HFFc6 (cell line): ENCODE results near the gene LMO1. TPM values are rescaled to one million over a fixed set of nuclear protein-coding genes. Genes with fewer than 3 reads are reported as not detected.

Experiments
- DNase-seq: peaks from one replicate; pipeline ENCODE4 v3.0.0-alpha.2; 2018
- H3K27ac Mint-ChIP-seq: 2 replicates; pipeline ENCODE4 v1.8.0; 2020; ENCODE audit warnings: mild to moderate bottlenecking, mixed read lengths
- H3K27me3 Mint-ChIP-seq: 2 replicates; pipeline ENCODE4 v1.8.0; 2021; ENCODE audit warnings: mild to moderate bottlenecking, moderate library complexity, mixed read lengths; ENCODE audit not compliant: insufficient read depth
- H3K36me3 Mint-ChIP-seq: 2 replicates; pipeline ENCODE4 v1.8.0; 2021; ENCODE audit warnings: low read depth, mixed read lengths
- H3K4me1 Mint-ChIP-seq: 2 replicates; pipeline ENCODE4 v1.8.0; 2020; ENCODE audit warnings: low read depth, mixed read lengths
- H3K4me3 Mint-ChIP-seq: 2 replicates; pipeline ENCODE4 v1.8.0; 2020; ENCODE audit warnings: mild to moderate bottlenecking, moderate library complexity, mixed read lengths
- H3K9me3 Mint-ChIP-seq: 2 replicates; pipeline ENCODE4 v1.8.0; 2020; ENCODE audit warnings: mild to moderate bottlenecking, mixed read lengths
- total RNA-seq, 6 experiments: library from RNA; stranded (reverse); fragmentation: NEBNext Ultra II Directional; extraction: Animal tissue kit (Norgen Biotek cat#: 25700); gene quantifications; 2 replicates in 1 of 6; 3 replicates in 5 of 6; pipeline ENCODE4 v1.2.3, GENCODE V29; 2021
- TF ChIP-seq, protein P1 (sequence below): fragments of 200-600 bp; sonication (generic); IDR thresholded peaks from 2 replicates; pipeline ENCODE4 v1.5.0; 2021; ENCODE audit warnings: antibody characterized with exemption, mild to moderate bottlenecking

The LMO1 gene
- total RNA-seq, 6 experiments from 2014 or later: not detected

DNA sequence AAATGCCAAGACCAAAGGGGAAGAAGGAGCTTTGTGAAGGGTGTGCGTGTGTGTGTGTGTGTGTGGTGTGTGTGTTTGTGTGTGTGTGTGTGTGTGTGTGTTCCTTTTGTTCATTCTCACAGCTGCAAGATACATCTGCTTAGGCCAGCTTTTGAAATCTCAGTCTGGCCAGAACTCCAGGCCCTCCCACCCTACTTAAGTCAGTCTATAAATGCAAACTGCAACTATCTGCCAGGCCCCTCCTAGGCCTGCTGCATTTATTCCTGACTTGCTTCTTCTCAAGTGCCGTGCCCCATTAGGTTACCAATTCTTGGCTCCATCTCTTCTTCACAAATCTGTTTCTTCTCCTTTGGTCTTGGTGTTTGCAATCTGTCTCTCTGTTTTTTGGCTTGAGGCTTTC lies 73.2 kb downstream of the LMO1 start:
- no peak overlapping the region for H3K27ac Mint-ChIP-seq
- no peaks in the 10 kb centered on the region for H3K36me3 Mint-ChIP-seq
- H3K9me3 Mint-ChIP-seq: no peaks in the 10 kb centered on the region
- TF ChIP-seq, protein P1, sequence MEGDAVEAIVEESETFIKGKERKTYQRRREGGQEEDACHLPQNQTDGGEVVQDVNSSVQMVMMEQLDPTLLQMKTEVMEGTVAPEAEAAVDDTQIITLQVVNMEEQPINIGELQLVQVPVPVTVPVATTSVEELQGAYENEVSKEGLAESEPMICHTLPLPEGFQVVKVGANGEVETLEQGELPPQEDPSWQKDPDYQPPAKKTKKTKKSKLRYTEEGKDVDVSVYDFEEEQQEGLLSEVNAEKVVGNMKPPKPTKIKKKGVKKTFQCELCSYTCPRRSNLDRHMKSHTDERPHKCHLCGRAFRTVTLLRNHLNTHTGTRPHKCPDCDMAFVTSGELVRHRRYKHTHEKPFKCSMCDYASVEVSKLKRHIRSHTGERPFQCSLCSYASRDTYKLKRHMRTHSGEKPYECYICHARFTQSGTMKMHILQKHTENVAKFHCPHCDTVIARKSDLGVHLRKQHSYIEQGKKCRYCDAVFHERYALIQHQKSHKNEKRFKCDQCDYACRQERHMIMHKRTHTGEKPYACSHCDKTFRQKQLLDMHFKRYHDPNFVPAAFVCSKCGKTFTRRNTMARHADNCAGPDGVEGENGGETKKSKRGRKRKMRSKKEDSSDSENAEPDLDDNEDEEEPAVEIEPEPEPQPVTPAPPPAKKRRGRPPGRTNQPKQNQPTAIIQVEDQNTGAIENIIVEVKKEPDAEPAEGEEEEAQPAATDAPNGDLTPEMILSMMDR: no peak
- DNase-seq: no peak
- H3K4me1 Mint-ChIP-seq: no peaks in the 10 kb centered on the region
- no peak overlapping the region for H3K4me3 Mint-ChIP-seq
- peaks cover 15% of the 10 kb centered on the region for H3K27me3 Mint-ChIP-seq

DNA sequence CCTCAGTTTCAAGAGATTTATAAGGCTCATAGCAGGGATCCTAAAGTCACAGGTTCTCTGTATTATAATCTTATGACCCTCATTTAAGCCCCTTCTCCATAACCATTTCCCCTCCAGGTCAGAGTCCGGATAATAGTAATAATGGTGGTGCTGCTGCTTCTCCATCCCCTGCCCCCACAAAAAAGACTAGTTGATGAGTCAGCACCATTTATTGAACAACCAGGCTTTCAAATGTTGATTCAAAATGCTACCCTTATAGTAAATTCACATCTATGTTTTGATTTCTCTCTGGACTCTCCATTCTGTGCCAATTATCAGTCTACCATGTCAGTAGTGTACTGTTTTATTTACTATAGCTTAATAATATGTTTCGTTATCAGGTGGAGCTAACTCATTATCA lies 77.2 kb downstream of the LMO1 start:
- Mint-ChIP-seq H3K9me3 (no peaks in the 10 kb centered on the region), H3K36me3 (no peaks in the 10 kb centered on the region), H3K4me3 (no peak overlapping the region), H3K27me3 (no peaks in the 10 kb centered on the region; the same call in none of the 2 replicates), H3K4me1 (no peaks in the 10 kb centered on the region), H3K27ac (no peak overlapping the region)
- TF ChIP-seq, protein P1: no peak
- no peak for DNase-seq

DNA sequence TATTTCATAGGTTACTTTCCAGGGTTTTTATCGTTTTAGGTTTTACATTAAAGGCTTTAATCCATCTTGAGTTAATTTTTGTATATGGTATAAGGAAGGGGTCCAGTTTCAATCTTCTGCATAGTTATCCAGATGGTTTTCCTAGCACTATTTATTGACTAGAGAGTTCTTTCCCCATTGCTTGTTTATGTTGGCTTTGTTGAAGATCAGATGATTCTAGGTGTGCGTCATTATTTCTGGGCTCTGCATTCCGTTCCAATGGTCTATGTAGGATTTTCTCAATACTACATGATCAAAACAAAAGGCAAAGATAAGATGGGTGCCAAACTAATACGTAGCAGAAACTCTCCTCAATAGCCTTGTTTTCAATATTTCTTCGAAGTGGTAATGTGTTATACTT lies 80.6 kb downstream of the LMO1 start:
- no peak overlapping the region for H3K4me3 Mint-ChIP-seq
- no peaks in the 10 kb centered on the region for H3K9me3 Mint-ChIP-seq
- no peak for DNase-seq
- no peak overlapping the region for H3K27ac Mint-ChIP-seq
- no peaks in the 10 kb centered on the region for H3K4me1 Mint-ChIP-seq
- H3K27me3 Mint-ChIP-seq: peaks cover 9% of the 10 kb centered on the region
- TF ChIP-seq, protein P1: no peak
- H3K36me3 Mint-ChIP-seq: no peaks in the 10 kb centered on the region

DNA sequence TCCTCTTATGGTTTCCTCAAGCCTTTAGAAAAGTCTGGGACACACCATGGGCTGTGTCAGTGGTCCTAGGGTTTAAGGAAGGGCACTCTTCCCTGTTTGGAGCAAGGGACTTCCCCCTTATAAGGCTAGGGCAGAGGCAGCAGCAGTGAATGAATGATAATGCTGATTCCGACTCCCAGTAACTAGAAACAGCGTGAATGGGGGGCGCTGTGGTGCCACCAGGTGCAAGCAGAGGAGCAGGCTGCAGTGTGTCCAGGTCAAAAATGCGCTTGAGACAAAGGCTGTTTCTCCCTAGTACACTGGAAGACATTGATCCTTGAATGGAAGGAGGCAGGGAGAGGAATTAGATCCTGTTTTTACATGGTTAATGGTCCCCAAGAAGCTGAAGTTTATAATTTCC lies 83.2 kb downstream of the LMO1 start:
- Mint-ChIP-seq H3K27ac (no peak overlapping the region), H3K4me1 (no peaks in the 10 kb centered on the region), H3K4me3 (no peak overlapping the region), H3K27me3 (peaks cover 14% of the 10 kb centered on the region), H3K9me3 (no peaks in the 10 kb centered on the region), H3K36me3 (no peaks in the 10 kb centered on the region)
- no peak for DNase-seq
- TF ChIP-seq, protein P1: no peak

DNA sequence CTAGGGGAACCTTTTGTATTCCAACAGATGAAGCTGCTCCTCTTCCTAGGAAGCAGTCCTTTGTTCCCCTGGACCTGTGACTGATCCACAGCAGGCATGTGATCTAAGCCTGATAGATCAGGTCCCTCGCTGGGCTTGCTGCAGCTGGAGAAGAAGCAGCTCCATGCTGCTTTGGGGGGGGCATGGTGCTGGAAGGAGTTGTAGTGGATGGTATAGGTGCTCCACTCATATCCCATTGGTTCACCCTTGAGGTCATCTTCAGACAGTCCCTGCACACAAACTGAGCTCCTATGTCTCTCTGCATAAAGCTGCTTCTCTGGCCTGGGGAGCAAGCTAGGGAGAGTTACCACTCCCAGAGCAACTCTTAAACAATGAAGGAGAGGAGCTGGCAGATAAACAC lies 85.4 kb downstream of the LMO1 start:
- Mint-ChIP-seq H3K4me3 (no peak overlapping the region), H3K4me1 (no peaks in the 10 kb centered on the region), H3K27ac (no peak overlapping the region), H3K9me3 (no peaks in the 10 kb centered on the region), H3K27me3 (peaks cover 14% of the 10 kb centered on the region), H3K36me3 (no peaks in the 10 kb centered on the region)
- DNase-seq: no peak
- TF ChIP-seq, protein P1: no peak

DNA sequence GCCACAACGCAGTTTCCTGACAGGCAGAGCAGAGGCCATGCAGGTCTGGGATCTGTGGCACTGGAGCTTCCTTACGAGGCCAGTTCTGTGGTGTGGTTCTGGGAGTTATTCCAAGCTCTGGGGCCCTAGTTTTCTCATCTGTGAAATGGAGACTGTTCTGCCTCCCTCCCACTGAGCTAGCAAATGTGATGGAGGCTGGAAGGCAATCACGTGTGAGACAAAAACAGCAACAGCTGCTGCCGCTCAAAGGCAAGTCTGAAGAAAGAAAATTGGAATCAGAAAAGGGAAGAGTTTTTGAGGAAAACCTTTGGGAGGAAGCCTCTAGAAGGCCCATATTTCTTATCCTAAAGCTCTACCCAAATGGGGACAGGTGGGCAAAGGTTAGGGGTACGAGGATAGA lies 86.5 kb downstream of the LMO1 start:
- no peak overlapping the region for H3K4me3 Mint-ChIP-seq

More for the DNA sequence above, 86.5 kb downstream of the LMO1 start:
- Mint-ChIP-seq H3K4me1 (no peaks in the 10 kb centered on the region), H3K36me3 (no peaks in the 10 kb centered on the region), H3K9me3 (no peaks in the 10 kb centered on the region), H3K27me3 (peaks cover 14% of the 10 kb centered on the region), H3K27ac (no peak overlapping the region)
- DNase-seq: no peak
- TF ChIP-seq, protein P1: no peak
